GM12878 (cell line): ENCODE data around the gene RXFP1. TPM values are rescaled to one million over a fixed set of nuclear protein-coding genes. Genes with fewer than 3 reads are reported as not detected.

Experiments
- ATAC-seq: fragments of 200-7000 bp; cut with Tn5 transposase; 3 replicates; pipeline ENCODE4 v1.9.1; 2020; ENCODE audit warnings: mild to moderate bottlenecking, moderate library complexity
- BruUV-seq: library from RNA; stranded (reverse); fragments of 400-500 nt; replicated peaks from 2 replicates; lab custom pipeline; 2021; lab: Mats Ljungman, UMichigan
- CTCF ChIA-PET: fragments of 300-600 bp; sonication (Branson Sonifier 250); formaldehyde crosslinking; extraction: SDS; loops from one replicate; lab custom pipeline; 2021; ENCODE audit warnings: inconsistent platforms; lab: Yijun Ruan, JAX
- POLR2A ChIA-PET: fragments of 350-600 bp; formaldehyde crosslinking; extraction: SDS; loops from one replicate; lab custom pipeline; 2021; ENCODE audit warnings: inconsistent platforms; lab: Charles Lee
- RAD21 ChIA-PET: fragments of 300-600 bp; sonication (Branson Sonifier 250); formaldehyde crosslinking; loops from one replicate; lab custom pipeline; 2023; ENCODE audit warnings: antibody characterized with exemption; ENCODE audit not compliant: unreplicated experiment; lab: Charles Lee
- SMC1A ChIA-PET: fragments of 300-600 bp; sonication (Branson Sonifier 250); formaldehyde crosslinking; loops from one replicate; lab custom pipeline; 2023; ENCODE audit not compliant: unreplicated experiment, uncharacterized antibody; lab: Charles Lee
- DNase-seq: peaks from one replicate; pipeline ENCODE4 v3.0.0-alpha.2; 2011; ENCODE audit warnings: low read depth, low spot score
- FAIRE-seq: peaks from 3 replicates; lab custom pipeline; 2011; peaks lifted over from hg19 to GRCh38; lab: Jason Lieb, UNC
- H2AFZ ChIP-seq: 2 replicates; pipeline ENCODE4 v1.6.0; 2011; ENCODE audit warnings: low read depth, low read length, control low read depth; ENCODE audit not compliant: control insufficient read depth
- H3K27ac ChIP-seq: 2 replicates; pipeline ENCODE4 v1.5.1; 2011; ENCODE audit warnings: control low read depth; ENCODE audit not compliant: control insufficient read depth, insufficient read depth
- H3K27me3 ChIP-seq, 2 experiments: replicated peaks in 1 of 2; 2 replicates each; pipeline versions ENCODE4 v1.6.0 to v1.6.1; 2011; ENCODE audit warnings: low read length in 1 of 2; ENCODE audit not compliant: control insufficient read depth in 2 of 2, insufficient read depth in 2 of 2
- H3K36me3 ChIP-seq, 2 experiments: 2 replicates each; pipeline ENCODE4 v1.5.1; 2011; ENCODE audit warnings: low read length in 1 of 2; ENCODE audit not compliant: control insufficient read depth in 2 of 2, insufficient read depth in 2 of 2
- H3K4me1 ChIP-seq: 2 replicates; pipeline ENCODE4 v1.6.1; 2011; ENCODE audit warnings: mild to moderate bottlenecking, low read length, moderate library complexity, mixed read lengths; ENCODE audit not compliant: control insufficient read depth, insufficient read depth
- H3K4me2 ChIP-seq: 2 replicates; pipeline ENCODE4 v1.6.0; 2011; ENCODE audit warnings: control low read depth; ENCODE audit not compliant: control insufficient read depth, insufficient read depth
- H3K4me3 ChIP-seq: fragments of 200-600 bp; sonication (generic); 2 replicates; pipeline ENCODE4 v1.5.1; 2016
- H3K79me2 ChIP-seq: 2 replicates; pipeline ENCODE4 v1.6.0; 2011; ENCODE audit warnings: low read length; ENCODE audit not compliant: control insufficient read depth, insufficient read depth
- H3K9ac ChIP-seq: 2 replicates; pipeline ENCODE4 v1.8.0; 2011; ENCODE audit warnings: low read length, control low read depth, mixed read lengths; ENCODE audit not compliant: control insufficient read depth, insufficient read depth
- H3K9me3 ChIP-seq: replicated peaks from 3 replicates; pipeline ENCODE4 v1.5.1; 2011; ENCODE audit warnings: mild to moderate bottlenecking, low read length; ENCODE audit not compliant: control insufficient read depth, insufficient read depth
- H4K20me1 ChIP-seq: 2 replicates; pipeline ENCODE4 v1.6.0; 2011; ENCODE audit not compliant: control insufficient read depth, insufficient read depth
- ATF7 ChIP-seq: fragments of 450-650 bp; IDR thresholded peaks from 2 replicates; pipeline ENCODE4 v1.6.1; 2016; ENCODE audit warnings: low read depth, mild to moderate bottlenecking
- BACH1 ChIP-seq: fragments of 450-650 bp; IDR thresholded peaks from 2 replicates; pipeline ENCODE4 v1.6.1; 2017; ENCODE audit warnings: mild to moderate bottlenecking, borderline replicate concordance
- CBFB ChIP-seq: IDR thresholded peaks from 2 replicates; pipeline ENCODE4 v1.6.1; 2016; ENCODE audit warnings: antibody characterized with exemption, low read depth
- ETV6 ChIP-seq, 2 experiments: fragments of 450-650 bp in 1 of 2; IDR thresholded peaks in 1 of 2; conservative IDR thresholded peaks in 1 of 2; 2 replicates each; pipeline ENCODE4 v1.6.1; 2014; ENCODE audit warnings: antibody characterized with exemption in 1 of 2, borderline replicate concordance in 1 of 2, low read depth in 1 of 2, mild to moderate bottlenecking in 1 of 2, moderate library complexity in 1 of 2
- GABPA ChIP-seq: IDR thresholded peaks from 2 replicates; pipeline ENCODE4 v1.6.1; 2014; ENCODE audit warnings: antibody characterized with exemption, low read depth, mild to moderate bottlenecking, inconsistent platforms
- HCFC1 ChIP-seq: fragments of 150-350 bp; IDR thresholded peaks from 2 replicates; pipeline ENCODE4 v1.6.1; 2014; ENCODE audit warnings: low read length
- IKZF1 ChIP-seq: fragments of 450-650 bp; conservative IDR thresholded peaks from 2 replicates; pipeline ENCODE4 v1.6.1; 2017; ENCODE audit warnings: antibody characterized with exemption, mild to moderate bottlenecking
- RCOR1 ChIP-seq: conservative IDR thresholded peaks from 2 replicates; pipeline ENCODE4 v1.6.1; 2012; ENCODE audit warnings: low read depth, low read length, improper control_type of control experiment
- RELB ChIP-seq: fragments of 450-650 bp; IDR thresholded peaks from 2 replicates; pipeline ENCODE4 v1.6.1; 2017; ENCODE audit warnings: low read depth, mild to moderate bottlenecking, moderate library complexity
- SREBF1 ChIP-seq: IDR thresholded peaks from 2 replicates; pipeline ENCODE4 v1.6.1; 2012; ENCODE audit warnings: mild to moderate bottlenecking, low read length
- TAF1 ChIP-seq: IDR thresholded peaks from 2 replicates; pipeline ENCODE4 v1.6.1; 2011; ENCODE audit warnings: mild to moderate bottlenecking, low read depth, low read length, borderline replicate concordance
- YBX1 ChIP-seq: fragments of 450-650 bp; IDR thresholded peaks from 2 replicates; pipeline ENCODE4 v1.6.1; 2016; ENCODE audit warnings: antibody characterized with exemption
- WGBS: methylation state at CpG from one replicate; pipeline ENCODE4 v1.1.6; 2016; ENCODE audit warnings: low lambda C conversion rate; ENCODE audit not compliant: insufficient replicate concordance, insufficient coverage; ENCODE audit errors: missing lambda C conversion rate; 5-methylcytosine and 5-hydroxymethylcytosine counted together
- in situ Hi-C: fragments of 300-500 bp; cut with MboI; formaldehyde crosslinking; loops from 9 replicates; pipeline ENCODE4 v1.14.3; 2018; ENCODE audit warnings: mixed read lengths
- intact Hi-C: fragments of 100-400 bp; cut with micrococcal nuclease; formaldehyde crosslinking; loops from one replicate; pipeline ENCODE4 v1.14.2; 2022; ENCODE audit not compliant: unreplicated experiment
- polyA plus RNA-seq, 11 experiments: library from polyadenylated mRNA; depleted of rRNA in 4 of 11; unstranded in 6 of 11; stranded (reverse) in 5 of 11; fragments of >200 nt; fragmentation: Nextera tagmentation in 4 of 11; fragmentation: Illumina TruSeq in 1 of 11; extraction: Ambion mirVana in 4 of 11; extraction: Trizol in 1 of 11; gene quantifications; 1 replicate in 1 of 11; 2 replicates in 10 of 11; pipeline versions ENCODE4 v1.2.1 to v1.2.3, GENCODE V29; 2011 to 2016; ENCODE audit warnings: inconsistent platforms in 2 of 11, missing spikeins in 2 of 11, low read depth in 1 of 11
- total RNA-seq, 4 experiments: library from RNA; depleted of rRNA in 3 of 4; stranded (reverse); fragments of >200 nt in 3 of 4; fragmentation: Illumina TruSeq in 1 of 4; extraction: Trizol in 1 of 4; gene quantifications; 2 replicates each; pipeline versions ENCODE4 v1.2.1 to v1.2.3, GENCODE V29; 2013 to 2021

RXFP1 gene
- total and polyA plus RNA-seq, 10 of the 15 experiments (the other 5 are each of a cell fraction or from before 2014, with no cell fraction given): 0.12 TPM; not detected in 9

GRCh38 chr4:158571736-158572135, 50.1 kb downstream of the RXFP1 start (continued):
- TF ChIP-seq TAF1 (no peak), RCOR1 (no peak), RELB (no peak)

GRCh38 chr4:158572608-158573007, 50.9 kb downstream of the RXFP1 start:
- Histone ChIP-seq H3K4me3 (no peak overlapping the region), H3K9ac (no peak overlapping the region), H3K4me1 (no peaks in the 10 kb centered on the region), H2AFZ (no peak overlapping the region), H3K79me2 (no peaks in the 10 kb centered on the region), H3K9me3 (no peaks in the 10 kb centered on the region), H3K4me2 (no peak overlapping the region), H3K36me3 (no peaks in the 10 kb centered on the region), H4K20me1 (no peaks in the 10 kb centered on the region), H3K27ac (no peak overlapping the region), H3K27me3 (no peaks in the 10 kb centered on the region)
- ChIA-PET CTCF (no interaction called here), POLR2A (no interaction called here), SMC1A (no interaction called here), RAD21 (no interaction called here)
- BruUV-seq: no TSS peak
- no peak for TF ChIP-seq CBFB
- TF ChIP-seq HCFC1: no peak
- TF ChIP-seq ETV6 (conservative IDR thresholded peaks at IDR 0.05 in 1 of 2, IDR thresholded peaks at IDR 0.05 in 1 of 2; ENCODE audit: borderline replicate concordance in 1 of 2, low read depth in 1 of 2): no peak
- TF ChIP-seq YBX1: no peak
- no peak for TF ChIP-seq SREBF1
- TF ChIP-seq IKZF1: no peak
- no peak for TF ChIP-seq GABPA
- no peak for TF ChIP-seq BACH1
- TF ChIP-seq ATF7: no peak
- 68% methylated on average over 7 of the region's 7 CpGs for WGBS
- intact Hi-C loops: no loop called here
- in situ Hi-C loops: no loop called here
- FAIRE-seq (no peak), DNase-seq (no peak), ATAC-seq (no peak)
